CD4-positive, CD25-positive, alpha-beta regulatory T cell (primary cell): ENCODE measurements around the gene TOM1L2. TPM values are rescaled to one million over a fixed set of nuclear protein-coding genes. Genes with fewer than 3 reads are reported as not detected.
"Not testable (repeated sequence)": the region's sequence is repeated elsewhere in the genome, so short reads cannot be mapped to it uniquely, and the experiment has no call there.

Experiments
- ATAC-seq, 2 donors: fragments of 150-1000 bp; cut with Tn5 transposase; one replicate each; pipeline ENCODE4 v1.10.0; 2021; ENCODE audit warnings: low read depth in 2 of 2, moderate number of reproducible peaks in 2 of 2, moderate library complexity in 1 of 2
- DNase-seq, 3 donors: peaks; one replicate each; pipeline versions ENCODE4 v3.0.0 to v3.0.0-alpha.2; 2012 to 2022; ENCODE audit warnings: mixed read lengths in 1 of 3
- H3K27ac ChIP-seq: one replicate; pipeline ENCODE4 v1.7.0; 2013; ENCODE audit warnings: mild to moderate bottlenecking, low read length; ENCODE audit not compliant: insufficient read depth, poor library complexity, severe bottlenecking
- H3K27me3 ChIP-seq: one replicate; pipeline ENCODE4 v1.7.0; 2013; ENCODE audit warnings: low read length; ENCODE audit not compliant: control insufficient read depth, insufficient read depth
- H3K36me3 ChIP-seq: one replicate; pipeline ENCODE4 v1.7.0; 2013; ENCODE audit warnings: mild to moderate bottlenecking, low read length, moderate library complexity; ENCODE audit not compliant: control insufficient read depth, insufficient read depth
- H3K4me1 ChIP-seq: 2 replicates; pipeline ENCODE4 v1.7.0; 2013; ENCODE audit warnings: mild to moderate bottlenecking, low read length; ENCODE audit not compliant: insufficient read depth, control insufficient read depth, poor library complexity, severe bottlenecking
- H3K4me3 ChIP-seq: one replicate; pipeline ENCODE4 v1.7.0; 2013; ENCODE audit warnings: low read depth, mild to moderate bottlenecking, low read length, moderate library complexity
- H3K9me3 ChIP-seq, 2 experiments: 1 replicate in 1 of 2; 2 replicates in 1 of 2; pipeline ENCODE4 v1.7.0; 2013; ENCODE audit warnings: low read length in 2 of 2, mild to moderate bottlenecking in 1 of 2, moderate library complexity in 1 of 2; ENCODE audit not compliant: control insufficient read depth in 2 of 2
- H3K27ac Mint-ChIP-seq, 3 donors: one replicate each; pipeline ENCODE4 v1.8.0; 2020 to 2022; ENCODE audit warnings: mild to moderate bottlenecking in 3 of 3, mixed read lengths in 3 of 3, moderate library complexity in 2 of 3
- H3K27me3 Mint-ChIP-seq: one replicate; pipeline ENCODE4 v1.8.0; 2022; ENCODE audit warnings: mild to moderate bottlenecking, mixed read lengths
- H3K36me3 Mint-ChIP-seq: one replicate; pipeline ENCODE4 v1.8.0; 2020; ENCODE audit warnings: mixed read lengths
- H3K4me1 Mint-ChIP-seq, 4 donors: one replicate each; pipeline ENCODE4 v1.8.0; 2020 to 2022; ENCODE audit warnings: mixed read lengths in 4 of 4, mild to moderate bottlenecking in 1 of 4
- H3K4me3 Mint-ChIP-seq, 4 donors: one replicate each; pipeline ENCODE4 v1.8.0; 2020 to 2022; ENCODE audit warnings: mild to moderate bottlenecking in 4 of 4, mixed read lengths in 4 of 4, moderate library complexity in 3 of 4
- H3K9me3 Mint-ChIP-seq, 7 donors: one replicate each; pipeline ENCODE4 v1.8.0; 2020 to 2022; ENCODE audit warnings: mixed read lengths in 7 of 7, mild to moderate bottlenecking in 3 of 7, moderate library complexity in 2 of 7
- polyA plus RNA-seq, 4 donors: library from polyadenylated mRNA; unstranded; fragments of 300-500 nt; fragmentation: Illumina TruSeq; gene quantifications; one replicate each; pipeline ENCODE4 v1.2.3, GENCODE V29; 2021
- total RNA-seq: library from RNA; stranded (reverse); gene quantifications from one replicate; pipeline ENCODE4 v1.2.3, GENCODE V29; 2022

TOM1L2 gene
- total and polyA plus RNA-seq, 5 donors from 2014 or later = 4.0 to 50.8 (median 6.7) TPM

- no peaks in the 10 kb centered on the region for H3K4me1 ChIP-seq
- Mint-ChIP-seq H3K4me3 (peak overlapping the region in 1 of 4 donors; percentile 34), H3K36me3 (peaks cover 14% of the 10 kb centered on the region), H3K27ac (no peak overlapping the region), H3K4me1 (peaks cover 22 to 54% (median 27%) of the 10 kb centered on the region in 4 donors), H3K9me3 (no peaks in the 10 kb centered on the region), H3K27me3 (no peaks in the 10 kb centered on the region)
- H3K27ac ChIP-seq = no peak overlapping the region
- no peaks in the 10 kb centered on the region for H3K27me3 ChIP-seq
- ATAC-seq (no peak), DNase-seq (no peak)
- no peaks in the 10 kb centered on the region for H3K36me3 ChIP-seq
- H3K4me3 ChIP-seq = no peak overlapping the region
- H3K9me3 ChIP-seq = no peaks in the 10 kb centered on the region
These were observed 26.1 kb downstream of the TOM1L2 start for GRCh38 chr17:17946093-17946492.

DNA sequence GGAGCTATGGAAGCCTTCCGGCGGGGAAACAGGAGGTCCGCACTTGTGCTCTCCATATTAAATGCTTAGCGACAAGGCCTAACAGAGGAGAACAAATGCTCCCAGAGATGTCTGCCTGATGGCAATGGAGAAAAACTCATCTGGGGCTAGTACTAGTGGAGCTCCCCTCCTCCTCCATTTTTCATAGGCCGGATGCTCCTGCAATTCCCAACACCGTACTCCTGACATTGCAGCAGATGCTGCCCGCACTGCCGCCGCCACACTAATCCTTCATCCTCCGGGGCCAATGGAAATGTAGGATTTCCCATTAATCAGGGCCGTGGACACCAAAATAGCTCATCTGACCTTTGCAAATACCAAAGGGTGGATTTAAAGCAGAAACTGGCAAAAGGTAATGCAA is 27.5 kb downstream of the TOM1L2 start:
- no peak for DNase-seq
- H3K4me1 Mint-ChIP-seq = peaks cover 22 to 51% (median 27%) of the 10 kb centered on the region in 4 donors

DNA sequence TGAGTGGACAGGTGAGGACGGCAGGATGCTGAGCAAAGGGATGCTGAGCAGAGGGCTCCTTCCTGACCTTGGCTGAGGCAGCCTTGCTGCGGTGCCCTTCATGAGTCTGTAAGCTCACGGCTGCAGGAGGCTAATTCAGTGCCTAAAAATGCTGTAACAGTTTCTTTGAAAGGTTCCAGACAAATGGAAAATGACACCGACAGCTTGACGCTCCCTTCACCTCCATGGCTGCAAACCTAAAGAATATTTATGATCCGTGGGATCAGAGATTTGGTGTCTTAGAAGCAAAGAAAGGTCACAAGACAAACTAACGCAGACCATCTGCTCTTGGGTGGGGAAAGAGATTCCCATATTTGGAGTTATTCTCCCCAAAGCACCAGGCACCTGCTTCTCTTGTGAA is 28.0 kb downstream of the TOM1L2 start:
- peaks cover 26 to 52% (median 27%) of the 10 kb centered on the region in 4 donors for H3K4me1 Mint-ChIP-seq
- H3K9me3 Mint-ChIP-seq = no peaks in the 10 kb centered on the region
- no peak for ATAC-seq
- Histone ChIP-seq H3K4me1 (no peaks in the 10 kb centered on the region), H3K36me3 (no peaks in the 10 kb centered on the region), H3K9me3 (no peaks in the 10 kb centered on the region), H3K27ac (no peak overlapping the region), H3K27me3 (no peaks in the 10 kb centered on the region), H3K4me3 (no peak overlapping the region)
- H3K4me3 Mint-ChIP-seq = no peak overlapping the region
- peak overlapping the region in 1 of 3 donors; percentile 20 for H3K27ac Mint-ChIP-seq
- peaks cover 10% of the 10 kb centered on the region for H3K36me3 Mint-ChIP-seq
- no peak for DNase-seq
- no peaks in the 10 kb centered on the region for H3K27me3 Mint-ChIP-seq

More for the DNA sequence above, 27.5 kb downstream of the TOM1L2 start:
- Histone ChIP-seq H3K27me3 (no peaks in the 10 kb centered on the region), H3K27ac (no peak overlapping the region), H3K36me3 (no peaks in the 10 kb centered on the region), H3K4me1 (no peaks in the 10 kb centered on the region), H3K9me3 (no peaks in the 10 kb centered on the region), H3K4me3 (no peak overlapping the region)
- H3K27ac Mint-ChIP-seq = peak overlapping the region in 1 of 3 donors; percentile 23
- no peak for ATAC-seq
- peaks cover 14% of the 10 kb centered on the region for H3K36me3 Mint-ChIP-seq
- no peak overlapping the region for H3K4me3 Mint-ChIP-seq
- H3K9me3 Mint-ChIP-seq = no peaks in the 10 kb centered on the region
- no peaks in the 10 kb centered on the region for H3K27me3 Mint-ChIP-seq

GRCh38 chr17:17943281-17943984 is 28.8 kb downstream of the TOM1L2 start:
- Histone ChIP-seq H3K9me3 (no peaks in the 10 kb centered on the region), H3K4me3 (no peak overlapping the region), H3K4me1 (no peaks in the 10 kb centered on the region), H3K27me3 (no peaks in the 10 kb centered on the region), H3K27ac (no peak overlapping the region), H3K36me3 (no peaks in the 10 kb centered on the region)
- peaks cover 8% of the 10 kb centered on the region for H3K36me3 Mint-ChIP-seq
- no peaks in the 10 kb centered on the region for H3K9me3 Mint-ChIP-seq
- peak overlapping the region in 2 of 3 donors; percentile 2 to 20 for H3K27ac Mint-ChIP-seq
- H3K27me3 Mint-ChIP-seq = no peaks in the 10 kb centered on the region
- ATAC-seq (no peak), DNase-seq (peak in 1 of 3 donors; percentile 13)
- H3K4me3 Mint-ChIP-seq = peak overlapping the region in 1 of 4 donors; percentile 16
- peaks cover 24 to 50% (median 29%) of the 10 kb centered on the region in 4 donors for H3K4me1 Mint-ChIP-seq

- Mint-ChIP-seq H3K27me3 (no peaks in the 10 kb centered on the region), H3K4me3 (no peak overlapping the region), H3K4me1 (peaks cover 25 to 51% (median 32%) of the 10 kb centered on the region in 4 donors), H3K9me3 (no peaks in the 10 kb centered on the region), H3K36me3 (peaks cover 8% of the 10 kb centered on the region), H3K27ac (peak overlapping the region in 1 of 3 donors; percentile 2)
- H3K4me3 ChIP-seq = no peak overlapping the region
- no peaks in the 10 kb centered on the region for H3K4me1 ChIP-seq
- DNase-seq = no peak
- no peaks in the 10 kb centered on the region for H3K9me3 ChIP-seq
- ATAC-seq = no peak
- H3K36me3 ChIP-seq = no peaks in the 10 kb centered on the region
- no peaks in the 10 kb centered on the region for H3K27me3 ChIP-seq
- H3K27ac ChIP-seq = no peak overlapping the region
These were observed 29.4 kb downstream of the TOM1L2 start for GRCh38 chr17:17942846-17943245.

- no peaks in the 10 kb centered on the region for H3K9me3 Mint-ChIP-seq
- peaks cover 8% of the 10 kb centered on the region for H3K36me3 Mint-ChIP-seq
- peaks cover 28 to 63% (median 39%) of the 10 kb centered on the region in 4 donors for H3K4me1 Mint-ChIP-seq
- H3K27me3 Mint-ChIP-seq = no peaks in the 10 kb centered on the region
- no peak for ATAC-seq
- H3K27ac Mint-ChIP-seq = peak overlapping the region in 1 of 3 donors; percentile 52
- Histone ChIP-seq H3K4me3 (no peak overlapping the region), H3K27me3 (no peaks in the 10 kb centered on the region), H3K4me1 (peaks cover 3% of the 10 kb centered on the region), H3K36me3 (no peaks in the 10 kb centered on the region), H3K27ac (no peak overlapping the region), H3K9me3 (no peaks in the 10 kb centered on the region)
- no peak overlapping the region for H3K4me3 Mint-ChIP-seq
- DNase-seq = no peak
These were observed 31.2 kb downstream of the TOM1L2 start for GRCh38 chr17:17941015-17941414.

- H3K4me1 ChIP-seq = peaks cover 8% of the 10 kb centered on the region
- ATAC-seq = no peak
- no peaks in the 10 kb centered on the region for H3K27me3 ChIP-seq
- H3K27me3 Mint-ChIP-seq = no peaks in the 10 kb centered on the region
- peak overlapping the region in 1 of 3 donors; percentile 70 for H3K27ac Mint-ChIP-seq
- no peaks in the 10 kb centered on the region for H3K9me3 Mint-ChIP-seq
- H3K9me3 ChIP-seq = no peaks in the 10 kb centered on the region
- H3K4me3 Mint-ChIP-seq = no peak overlapping the region
- H3K4me3 ChIP-seq = no peak overlapping the region
- peaks cover 8% of the 10 kb centered on the region for H3K36me3 Mint-ChIP-seq
- no peak overlapping the region for H3K27ac ChIP-seq
- H3K4me1 Mint-ChIP-seq = peaks cover 25 to 66% (median 44%) of the 10 kb centered on the region in 4 donors
- no peaks in the 10 kb centered on the region for H3K36me3 ChIP-seq
- DNase-seq = no peak
These were observed 31.7 kb downstream of the TOM1L2 start for GRCh38 chr17:17940441-17940911.

- not testable (repeated sequence) for H3K9me3 ChIP-seq, DNase-seq, H3K4me3 ChIP-seq, H3K9me3 Mint-ChIP-seq, H3K27ac ChIP-seq, H3K36me3 ChIP-seq, ATAC-seq, H3K4me3 Mint-ChIP-seq, H3K27me3 Mint-ChIP-seq, H3K27me3 ChIP-seq, H3K36me3 Mint-ChIP-seq
- Mint-ChIP-seq H3K27ac (peak overlapping the region in 1 of 3 donors; percentile 70), H3K4me1 (peaks cover 27 to 67% (median 49%) of the 10 kb centered on the region in 4 donors)
- peaks cover 13% of the 10 kb centered on the region for H3K4me1 ChIP-seq
These were observed 32.3 kb downstream of the TOM1L2 start for GRCh38 chr17:17939941-17940340.
